ENCODE data around the gene GNG7. TPM values are rescaled to one million over a fixed set of nuclear protein-coding genes. Genes with fewer than 3 reads are reported as not detected.
"Not testable (repeated sequence)": the region's sequence is repeated elsewhere in the genome, so short reads cannot be mapped to it uniquely, and the experiment has no call there.

Gene GNG7
- total RNA-seq, 2 experiments from 2014 or later: 0.25 to 0.40 TPM

DNA sequence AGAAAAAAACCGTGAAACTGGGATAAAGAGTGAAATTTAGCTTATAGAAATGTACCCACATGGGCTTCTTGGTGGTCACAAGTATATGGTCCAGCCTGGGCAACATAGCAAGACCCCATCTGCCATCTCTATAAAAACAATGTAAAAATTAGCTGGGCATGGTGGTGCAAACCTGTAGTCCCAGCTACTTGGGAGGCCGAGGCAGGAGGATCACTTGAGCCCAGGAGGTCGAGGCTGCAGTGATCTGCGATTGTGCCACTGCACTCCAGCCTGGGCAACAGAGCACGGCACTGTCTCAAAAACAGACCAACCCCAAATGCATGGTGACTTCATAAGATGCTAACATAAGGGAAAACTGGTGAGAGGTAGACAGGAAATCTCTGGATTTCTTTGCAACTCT lies 54.4 kb downstream of the GNG7 start:
- ChIA-PET CTCF (interaction anchor here (0.6 to 5.4 kb wide), 35 partner anchors 10 to 818 kb away, joined by 3 to 70 read pairs (median 4); partner anchors contain the start of genes SGTA, THOP1, TIMM13 and ZNF554), POLR2A (interaction anchor here (1.2 kb wide), 1 partner anchor 102 kb away, joined by 3 read pairs; no protein-coding TSS in a partner anchor)
- no peaks in the 10 kb centered on the region for H3K9me3 Mint-ChIP-seq
- H3K27me3 Mint-ChIP-seq: peaks cover 5% of the 10 kb centered on the region
- H3K27ac Mint-ChIP-seq: no peak overlapping the region
- H3K4me3 Mint-ChIP-seq: no peak overlapping the region
- no peak for DNase-seq
- H3K4me1 Mint-ChIP-seq: no peaks in the 10 kb centered on the region
- no peaks in the 10 kb centered on the region for H3K36me3 Mint-ChIP-seq (ENCODE audit: low read depth)

DNA sequence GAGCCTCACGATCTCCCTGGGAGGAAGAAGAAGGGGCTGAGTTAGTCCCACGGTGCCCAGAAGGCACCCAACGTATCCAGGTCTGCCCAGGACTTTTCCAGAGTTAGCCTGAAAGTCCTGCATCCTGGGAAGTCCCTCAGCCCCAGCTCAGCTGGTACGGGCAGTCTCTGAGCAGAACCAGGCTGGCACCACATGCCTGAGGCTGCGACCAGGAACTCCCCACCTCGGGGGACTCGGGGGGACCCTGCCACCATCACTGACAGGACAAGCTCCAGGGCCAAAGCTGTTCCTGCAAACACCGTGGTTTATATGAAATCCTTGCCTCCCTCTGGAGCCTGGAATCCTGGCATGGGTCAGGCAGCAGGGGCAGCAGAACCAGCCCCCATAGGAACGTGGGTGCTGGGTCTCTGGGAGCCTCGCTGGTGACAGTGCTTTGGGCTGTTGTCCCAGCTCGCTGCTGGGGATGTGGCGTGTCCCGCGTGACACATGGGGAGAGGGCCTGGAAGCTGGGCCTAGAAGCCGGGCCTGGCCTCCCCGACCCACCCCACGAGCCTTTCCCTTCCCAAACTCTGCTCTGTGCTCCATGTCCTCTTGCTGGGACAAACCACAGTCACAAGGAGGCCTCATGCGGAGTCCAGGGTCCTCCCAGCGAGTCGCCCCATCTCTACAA lies 55.5 kb downstream of the GNG7 start:
- Mint-ChIP-seq H3K4me3 (no peak overlapping the region), H3K36me3 (ENCODE audit: low read depth) (no peaks in the 10 kb centered on the region), H3K27ac (no peak overlapping the region), H3K9me3 (no peaks in the 10 kb centered on the region), H3K4me1 (no peaks in the 10 kb centered on the region), H3K27me3 (peaks cover 5% of the 10 kb centered on the region)
- CTCF ChIA-PET: interaction anchor here (1.6 to 5.4 kb wide), 2 partner anchors 29 to 102 kb away, joined by 7 to 70 read pairs; no protein-coding TSS in a partner anchor
- POLR2A ChIA-PET: no interaction called here
- no peak for DNase-seq

DNA sequence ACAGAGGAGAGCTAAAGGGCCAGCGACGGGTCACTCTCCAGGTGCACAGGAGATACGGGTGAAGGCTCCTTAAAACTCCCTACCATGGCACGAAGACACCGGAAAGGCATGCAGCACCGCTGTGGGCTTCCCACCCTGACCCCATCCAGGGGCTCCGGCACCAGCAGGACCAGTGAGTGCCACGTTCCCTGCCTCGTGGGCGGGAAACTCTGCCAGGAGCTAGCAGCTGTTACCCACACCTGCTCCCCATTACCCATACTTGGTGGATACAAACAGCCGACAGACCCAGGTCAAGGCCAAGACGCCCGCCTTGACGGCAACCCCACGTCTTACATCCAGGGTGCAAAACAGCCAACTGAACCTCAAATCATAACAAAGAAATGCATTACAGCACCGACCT lies 56.7 kb downstream of the GNG7 start:
- Mint-ChIP-seq H3K27ac (no peak overlapping the region), H3K27me3 (peaks cover 5% of the 10 kb centered on the region), H3K4me1 (no peaks in the 10 kb centered on the region), H3K36me3 (ENCODE audit: low read depth) (no peaks in the 10 kb centered on the region), H3K4me3 (no peak overlapping the region), H3K9me3 (no peaks in the 10 kb centered on the region)
- DNase-seq: no peak
- CTCF ChIA-PET: interaction anchor here (5.4 kb wide), 1 partner anchor 103 kb away, joined by 70 read pairs; no protein-coding TSS in a partner anchor
- POLR2A ChIA-PET: no interaction called here

DNA sequence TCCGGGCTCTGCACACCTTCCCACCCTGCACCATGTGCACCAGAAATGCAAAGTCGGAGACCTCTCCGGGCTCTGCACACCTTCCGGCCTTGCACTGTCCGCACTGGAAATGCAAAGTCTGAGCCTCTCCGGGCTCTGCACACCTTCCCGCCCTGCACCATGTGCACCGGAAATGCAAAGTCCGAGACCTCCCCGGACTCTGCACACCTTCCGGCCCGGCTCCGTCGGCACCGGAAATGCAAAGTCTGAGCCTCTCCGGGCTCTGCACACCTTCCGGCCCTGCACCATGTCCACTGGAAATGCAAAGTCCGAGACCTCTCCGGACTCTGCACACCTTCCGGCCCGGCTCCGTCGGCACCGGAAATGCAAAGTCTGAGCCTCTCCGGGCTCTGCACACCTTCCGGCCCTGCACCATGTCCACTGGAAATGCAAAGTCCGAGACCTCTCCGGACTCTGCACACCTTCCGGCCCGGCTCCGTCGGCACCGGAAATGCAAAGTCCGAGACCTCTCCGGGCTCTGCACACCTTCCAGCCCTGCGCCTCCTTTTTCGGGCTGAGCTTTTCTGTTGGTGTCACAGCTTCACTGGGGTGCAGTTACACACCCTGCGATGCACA lies 59.3 kb downstream of the GNG7 start:
- H3K4me1 Mint-ChIP-seq; H3K27me3 Mint-ChIP-seq; DNase-seq; H3K9me3 Mint-ChIP-seq; CTCF ChIA-PET; H3K4me3 Mint-ChIP-seq; POLR2A ChIA-PET; H3K36me3 Mint-ChIP-seq (ENCODE audit: low read depth); H3K27ac Mint-ChIP-seq: not testable (repeated sequence)

DNA sequence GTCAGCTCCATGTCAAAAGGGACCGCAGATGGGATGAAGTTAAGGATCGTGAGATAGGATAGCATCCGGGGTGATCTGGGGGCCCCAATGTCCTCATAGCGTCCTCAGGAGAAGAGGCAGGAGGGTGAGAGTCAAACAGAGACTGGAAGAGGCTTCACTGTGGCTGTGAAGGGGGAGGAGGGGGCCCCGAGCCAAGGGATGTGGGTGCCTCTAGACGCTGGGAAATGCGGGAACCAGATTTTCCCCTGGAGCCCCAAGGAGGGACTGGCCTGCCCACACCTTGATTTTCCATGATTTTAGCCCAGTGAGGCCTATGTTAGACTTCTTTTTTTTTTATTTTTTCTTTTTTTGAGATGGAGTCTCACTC lies 61.2 kb downstream of the GNG7 start:
- Mint-ChIP-seq H3K27ac (no peak overlapping the region), H3K27me3 (peaks cover 11% of the 10 kb centered on the region), H3K9me3 (no peaks in the 10 kb centered on the region), H3K4me1 (peaks cover 2% of the 10 kb centered on the region), H3K36me3 (ENCODE audit: low read depth) (no peaks in the 10 kb centered on the region), H3K4me3 (no peak overlapping the region)
- DNase-seq: no peak
- ChIA-PET POLR2A (interaction anchor here (1.3 kb wide), 1 partner anchor 9 kb away, joined by 3 read pairs; no protein-coding TSS in a partner anchor), CTCF (no interaction called here)

DNA sequence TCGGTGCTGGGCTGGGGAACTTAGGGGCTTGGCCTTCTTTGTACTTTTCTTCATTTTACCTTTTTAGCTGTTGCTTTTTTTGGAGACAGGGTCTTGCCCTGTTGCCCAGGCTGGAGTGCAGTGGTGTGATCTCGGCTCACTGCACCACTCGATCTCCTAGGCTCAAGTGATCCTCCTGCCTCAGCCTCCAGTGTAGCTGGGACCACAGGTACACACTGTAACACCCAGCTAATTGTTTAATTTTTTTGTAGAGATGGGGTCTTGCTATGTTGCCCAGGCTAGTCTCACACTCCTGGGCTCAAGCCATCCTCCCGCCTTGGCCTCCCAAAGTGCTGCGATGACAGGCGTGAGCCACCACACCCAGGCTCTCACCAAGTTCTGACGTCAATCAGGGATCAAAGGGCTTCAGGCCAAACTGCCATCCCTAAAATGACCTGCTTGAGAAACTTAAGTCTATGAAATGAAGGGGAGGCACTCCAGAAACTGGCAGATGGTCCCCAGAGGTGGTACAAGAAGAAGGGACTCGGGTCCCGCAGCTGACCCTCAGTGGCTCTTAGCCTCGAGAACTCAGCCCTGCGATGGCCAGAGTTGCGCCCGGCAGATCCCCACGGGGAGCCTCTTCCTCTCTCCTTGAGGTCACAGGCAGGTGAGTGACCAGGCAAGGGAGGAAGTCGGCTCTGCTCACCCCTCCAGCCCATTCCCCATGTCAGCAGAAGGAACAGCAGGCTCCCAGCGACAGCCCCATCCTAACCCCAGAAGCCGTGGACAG lies 61.7 kb downstream of the GNG7 start:
- POLR2A ChIA-PET: no interaction called here
- Mint-ChIP-seq H3K27me3 (peaks cover 11% of the 10 kb centered on the region), H3K27ac (no peak overlapping the region), H3K4me3 (no peak overlapping the region), H3K4me1 (peaks cover 2% of the 10 kb centered on the region), H3K9me3 (no peaks in the 10 kb centered on the region), H3K36me3 (ENCODE audit: low read depth) (no peaks in the 10 kb centered on the region)
- CTCF ChIA-PET: no interaction called here
- DNase-seq: no peak

DNA sequence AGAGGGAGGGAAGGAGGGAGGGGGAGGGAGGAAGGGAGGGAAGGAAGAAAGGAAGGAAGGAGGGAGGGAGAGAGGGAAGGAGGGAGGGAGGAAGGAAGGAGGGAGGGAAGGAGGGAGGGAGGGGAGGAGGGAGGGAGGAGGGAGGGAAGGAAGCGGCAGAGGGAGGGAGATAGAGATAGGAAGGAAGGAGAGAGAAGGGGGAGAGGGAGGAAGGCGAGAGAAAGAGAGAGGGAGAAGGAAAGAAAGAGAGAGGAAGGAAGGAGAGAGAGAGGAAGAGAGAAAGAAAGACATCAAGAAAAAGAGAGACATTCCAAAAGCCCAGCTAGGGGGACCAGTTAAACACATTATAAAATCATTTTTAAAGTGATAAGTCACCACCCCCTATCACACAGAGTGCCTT lies 62.5 kb downstream of the GNG7 start:
- ChIA-PET CTCF (interaction anchor here (0.6 kb wide), 1 partner anchor 168 kb away, joined by 3 read pairs; no protein-coding TSS in a partner anchor), POLR2A (no interaction called here)
- no peaks in the 10 kb centered on the region for H3K36me3 Mint-ChIP-seq (ENCODE audit: low read depth)

DNA sequence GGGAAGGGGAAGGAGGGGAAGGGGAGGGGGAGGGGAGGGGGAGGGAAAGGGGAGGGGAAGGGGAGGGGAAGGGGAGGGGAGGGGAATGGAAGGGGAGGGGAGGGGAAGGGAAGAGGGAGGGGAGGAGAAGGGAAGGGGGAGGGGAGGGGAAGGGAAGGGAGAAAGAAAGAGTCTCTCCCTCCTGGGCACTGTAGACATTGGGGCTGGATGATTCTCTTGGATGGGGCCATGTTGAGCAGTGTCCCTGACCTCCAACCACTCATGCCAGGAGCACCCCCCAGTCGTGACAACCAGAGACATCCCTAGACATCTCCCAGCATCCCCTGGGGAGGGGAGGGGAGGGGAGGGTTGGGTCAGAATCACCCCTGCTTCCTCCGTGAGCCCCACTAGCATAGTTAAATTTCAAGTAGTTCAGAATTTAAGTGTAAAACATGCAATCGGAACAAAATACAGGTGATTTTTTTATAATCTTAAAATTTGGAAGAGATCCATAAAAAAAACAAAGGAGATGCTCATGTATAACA lies 64.0 kb downstream of the GNG7 start:
- ChIA-PET CTCF (no interaction called here), POLR2A (no interaction called here)
- Mint-ChIP-seq H3K36me3 (ENCODE audit: low read depth) (no peaks in the 10 kb centered on the region), H3K4me1 (peaks cover 2% of the 10 kb centered on the region), H3K9me3 (no peaks in the 10 kb centered on the region), H3K27me3 (peaks cover 6% of the 10 kb centered on the region), H3K4me3 (no peak overlapping the region), H3K27ac (no peak overlapping the region)
- no peak for DNase-seq

More for the DNA sequence above, 62.5 kb downstream of the GNG7 start:
- H3K4me1 Mint-ChIP-seq: peaks cover 2% of the 10 kb centered on the region
- no peak overlapping the region for H3K27ac Mint-ChIP-seq
- DNase-seq: no peak
- peaks cover 11% of the 10 kb centered on the region for H3K27me3 Mint-ChIP-seq
- H3K4me3 Mint-ChIP-seq: no peak overlapping the region
- H3K9me3 Mint-ChIP-seq: no peaks in the 10 kb centered on the region

DNA sequence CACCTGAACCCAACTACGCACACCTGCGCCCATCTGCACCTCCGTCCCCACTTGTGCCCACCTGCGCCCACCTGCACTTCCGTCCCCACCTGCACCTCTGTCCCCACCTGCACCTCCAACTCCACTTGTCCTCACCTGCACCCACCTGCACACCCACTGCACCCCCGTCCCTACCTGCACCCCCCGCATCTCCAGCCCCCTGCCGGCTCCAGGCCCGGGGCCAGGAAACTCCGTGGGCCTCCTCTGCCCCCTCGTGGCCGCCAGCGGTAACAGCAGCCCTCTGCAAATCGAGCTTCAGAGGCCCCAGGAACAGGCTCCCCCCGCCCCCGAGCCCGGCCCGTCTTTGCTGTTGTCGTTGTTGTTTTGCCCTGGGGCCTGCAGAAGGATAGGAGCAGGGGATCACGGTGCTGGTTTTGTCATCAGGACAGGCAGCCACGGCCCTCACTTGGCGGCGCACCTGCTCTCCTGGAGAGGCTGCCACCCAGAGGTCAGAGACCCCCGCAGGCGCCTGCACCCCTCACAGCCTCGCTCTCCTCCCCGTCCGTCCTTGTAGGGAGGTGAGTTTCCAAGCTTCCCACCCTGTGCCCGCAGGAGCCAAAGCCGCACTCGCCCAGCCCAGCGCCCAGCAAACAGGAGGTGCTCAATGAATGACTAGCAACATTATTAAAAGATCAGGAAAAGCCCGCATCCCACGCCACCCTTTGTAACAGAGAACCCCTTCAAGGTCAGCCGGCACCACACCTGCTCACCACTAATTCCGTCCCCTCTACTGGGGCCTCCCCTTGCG lies 65.4 kb downstream of the GNG7 start:
- Mint-ChIP-seq H3K9me3 (no peaks in the 10 kb centered on the region), H3K36me3 (ENCODE audit: low read depth) (no peaks in the 10 kb centered on the region), H3K27me3 (peaks cover 6% of the 10 kb centered on the region), H3K4me1 (peaks cover 2% of the 10 kb centered on the region), H3K27ac (no peak overlapping the region), H3K4me3 (no peak overlapping the region)
- DNase-seq: peak; percentile 78
- POLR2A ChIA-PET: interaction anchor here (1.0 to 3.1 kb wide), 4 partner anchors 16 to 163 kb away, joined by 4 to 21 read pairs (median 11); partner anchors contain the start of gene GADD45B
- CTCF ChIA-PET: interaction anchor here (0.6 to 2.4 kb wide), 30 partner anchors 9 to 485 kb away, joined by 3 to 38 read pairs (median 4); partner anchors contain the start of genes GADD45B, LMNB2 and TIMM13

DNA sequence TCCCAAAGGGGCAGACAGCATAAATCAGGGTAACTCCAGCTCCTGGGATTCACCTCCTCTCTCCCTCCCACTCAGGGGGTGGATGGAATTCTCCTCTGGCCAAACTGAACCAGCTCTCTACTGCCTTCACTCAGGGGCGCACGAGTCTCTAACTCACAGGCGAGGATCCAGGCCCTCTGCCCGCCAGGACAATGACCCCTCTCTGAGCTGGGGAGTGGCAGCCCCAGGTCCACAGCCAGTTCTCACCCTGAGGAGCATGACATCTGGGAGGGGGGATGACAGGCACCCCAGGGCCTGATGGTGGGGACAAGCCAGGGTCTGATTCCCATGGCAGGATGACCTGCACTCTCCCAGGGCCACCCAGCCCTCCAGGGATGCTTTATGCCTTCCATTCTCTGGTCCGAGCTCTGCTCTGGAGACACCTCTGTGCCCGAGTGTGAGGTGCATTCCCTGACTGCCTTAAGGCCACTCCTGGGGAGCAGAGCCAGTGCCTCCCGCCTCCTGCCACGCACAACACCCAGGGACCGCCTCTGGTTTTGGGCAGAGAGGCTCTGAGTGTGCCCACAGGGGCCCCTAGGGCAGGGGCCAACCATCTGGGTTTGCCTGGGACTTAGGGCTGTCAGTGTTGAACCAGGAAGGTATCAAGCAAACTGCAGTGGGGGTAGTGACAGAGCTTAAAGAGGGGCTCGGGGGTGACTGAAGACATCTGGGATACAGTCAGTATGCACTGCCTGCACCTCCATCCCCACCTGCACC lies 66.2 kb downstream of the GNG7 start:
- no peak for DNase-seq
- POLR2A ChIA-PET: interaction anchor here (1.0 to 3.1 kb wide), 4 partner anchors 15 to 162 kb away, joined by 4 to 21 read pairs (median 11); partner anchors contain the start of gene GADD45B

DNA sequence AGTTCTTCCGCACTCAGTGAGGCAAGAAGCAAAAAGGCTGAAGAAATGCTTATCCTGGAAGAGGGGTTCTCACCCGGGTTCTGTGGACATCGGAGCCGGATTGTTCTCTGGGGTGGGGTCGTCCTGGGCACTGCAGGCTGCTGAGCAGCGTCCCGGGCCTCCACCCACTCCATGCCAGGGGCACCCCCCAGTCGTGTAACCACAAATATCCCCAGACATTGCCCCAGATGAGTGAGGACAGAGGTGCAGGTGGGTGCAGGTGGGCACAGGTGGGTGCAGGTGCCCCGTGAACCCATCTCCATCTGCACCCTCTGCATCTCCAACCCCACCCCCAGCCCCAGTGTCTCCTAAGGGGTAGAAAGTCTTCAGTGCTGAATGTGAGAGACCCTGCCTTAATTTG lies 67.5 kb downstream of the GNG7 start:
- H3K9me3 Mint-ChIP-seq: peaks cover 8% of the 10 kb centered on the region
- ChIA-PET POLR2A (interaction anchor here (3.1 kb wide), 1 partner anchor 14 kb away, joined by 16 read pairs; no protein-coding TSS in a partner anchor), CTCF (interaction anchor here (1.2 to 2.4 kb wide), 2 partner anchors 9 to 398 kb away, joined by 3 to 10 read pairs; no protein-coding TSS in a partner anchor)
- H3K36me3 Mint-ChIP-seq (ENCODE audit: low read depth): no peaks in the 10 kb centered on the region
- H3K27me3 Mint-ChIP-seq: peaks cover 6% of the 10 kb centered on the region
- no peak overlapping the region for H3K27ac Mint-ChIP-seq
- no peak overlapping the region for H3K4me3 Mint-ChIP-seq
- peaks cover 2% of the 10 kb centered on the region for H3K4me1 Mint-ChIP-seq
- no peak for DNase-seq

More for the DNA sequence above, 66.2 kb downstream of the GNG7 start:
- Mint-ChIP-seq H3K36me3 (ENCODE audit: low read depth) (no peaks in the 10 kb centered on the region), H3K9me3 (no peaks in the 10 kb centered on the region), H3K4me1 (peaks cover 2% of the 10 kb centered on the region), H3K27me3 (peaks cover 6% of the 10 kb centered on the region), H3K27ac (no peak overlapping the region), H3K4me3 (no peak overlapping the region)
- CTCF ChIA-PET: interaction anchor here (0.5 to 2.4 kb wide), 23 partner anchors 11 to 798 kb away, joined by 3 to 38 read pairs (median 4); partner anchors contain the start of genes GADD45B, LMNB2 and TIMM13
